Neural cell (in vitro differentiated cells): Measurements from ENCODE around the gene WWC2. TPM values are rescaled to one million over a fixed set of nuclear protein-coding genes. Genes with fewer than 3 reads are reported as not detected.

Source experiments
- H2AFZ ChIP-seq: fragments of 200-600, 300-800 bp; sonication (generic), shearing (Covaris generic); 2 replicates; pipeline ENCODE4 v1.6.0; 2014; ENCODE audit warnings: low read depth, mild to moderate bottlenecking, antibody characterized with exemption, low read length, moderate library complexity
- H3F3A ChIP-seq: fragments of 200-600 bp; shearing (Covaris generic); 2 replicates; pipeline ENCODE4 v1.6.1; 2016; ENCODE audit warnings: mild to moderate bottlenecking, moderate library complexity, mixed read lengths, antibody characterized with exemption, low read length; ENCODE audit not compliant: insufficient read depth, poor library complexity, severe bottlenecking
- H3K27ac ChIP-seq: fragments of 200-600, 300-800 bp; sonication (generic), shearing (Covaris generic); 2 replicates; pipeline ENCODE4 v1.5.1; 2014; ENCODE audit warnings: mild to moderate bottlenecking, low read length, moderate library complexity
- H3K27me3 ChIP-seq: fragments of 300-800, 200-600 bp; sonication (generic), shearing (Covaris generic); 2 replicates; pipeline ENCODE4 v1.6.0; 2014; ENCODE audit warnings: mild to moderate bottlenecking, low read depth, low read length, moderate library complexity; ENCODE audit not compliant: insufficient read depth
- H3K36me3 ChIP-seq: fragments of 300-800, 200-600 bp; sonication (generic), shearing (Covaris generic); 2 replicates; pipeline ENCODE4 v1.5.1; 2014; ENCODE audit warnings: mild to moderate bottlenecking, antibody characterized with exemption, low read length, moderate library complexity; ENCODE audit not compliant: insufficient read depth
- H3K4me2 ChIP-seq: fragments of 300-800, 200-600 bp; sonication (generic), shearing (Covaris generic); 2 replicates; pipeline ENCODE4 v1.6.0; 2014; ENCODE audit warnings: mild to moderate bottlenecking, low read length
- H3K4me3 ChIP-seq: fragments of 300-800, 200-600 bp; sonication (generic), shearing (Covaris generic); 2 replicates; pipeline ENCODE4 v1.5.1; 2014; ENCODE audit warnings: mild to moderate bottlenecking, low read length, moderate library complexity
- H3K79me2 ChIP-seq: fragments of 200-600 bp; shearing (Covaris generic); replicated peaks from 2 replicates; pipeline ENCODE4 v1.6.0; 2014; ENCODE audit warnings: mild to moderate bottlenecking, low read length, moderate library complexity; ENCODE audit not compliant: insufficient read depth
- H3K9ac ChIP-seq: fragments of 300-800, 200-600 bp; sonication (generic), shearing (Covaris generic); 2 replicates; pipeline ENCODE4 v1.6.1; 2016; ENCODE audit warnings: mild to moderate bottlenecking, low read length, mixed read lengths
- H3K9me2 ChIP-seq: fragments of 200-600 bp; shearing (Covaris generic); 2 replicates; pipeline ENCODE4 v1.6.1; 2016; ENCODE audit warnings: mild to moderate bottlenecking, low read length, mixed read lengths; ENCODE audit not compliant: insufficient read depth
- H3K9me3 ChIP-seq: fragments of 200-600, 300-800 bp; sonication (generic), shearing (Covaris generic); 2 replicates; pipeline ENCODE4 v1.6.1; 2016; ENCODE audit warnings: mild to moderate bottlenecking, mixed run types, low read length, moderate library complexity, mixed read lengths
- H4K20me1 ChIP-seq: fragments of 200-600 bp; shearing (Covaris generic); 2 replicates; pipeline ENCODE4 v1.6.1; 2016; ENCODE audit warnings: mild to moderate bottlenecking, mixed run types; ENCODE audit not compliant: insufficient read depth
- EP300 ChIP-seq: fragments of 450-650 bp; conservative IDR thresholded peaks from 2 replicates; pipeline ENCODE4 v1.6.1; 2014; ENCODE audit warnings: antibody characterized with exemption, mild to moderate bottlenecking, moderate library complexity; ENCODE audit not compliant: poor library complexity, severe bottlenecking
- EZH2 ChIP-seq: fragments of 200-600, 300-800 bp; shearing (Covaris generic), sonication (generic); IDR thresholded peaks from 2 replicates; pipeline ENCODE4 v1.6.1; 2014; ENCODE audit warnings: antibody characterized with exemption, low read length, borderline replicate concordance, mild to moderate bottlenecking; ENCODE audit not compliant: insufficient read depth, poor library complexity, severe bottlenecking
- MXI1 ChIP-seq: fragments of 450-650 bp; conservative IDR thresholded peaks from 2 replicates; pipeline ENCODE4 v1.6.1; 2014; ENCODE audit warnings: antibody characterized with exemption, mild to moderate bottlenecking; ENCODE audit not compliant: poor library complexity, severe bottlenecking
- POLR2AphosphoS5 ChIP-seq: IDR thresholded peaks from 2 replicates; pipeline ENCODE4 v1.6.1; 2012
- RAD21 ChIP-seq: fragments of 450-650 bp; conservative IDR thresholded peaks from 2 replicates; pipeline ENCODE4 v1.6.1; 2014; ENCODE audit warnings: antibody characterized with exemption, mild to moderate bottlenecking, moderate library complexity
- SMC3 ChIP-seq: fragments of 450-650 bp; conservative IDR thresholded peaks from 2 replicates; pipeline ENCODE4 v1.6.1; 2014; ENCODE audit warnings: antibody characterized with exemption, mild to moderate bottlenecking, moderate library complexity; ENCODE audit not compliant: poor library complexity
- TAF1 ChIP-seq: IDR thresholded peaks from 2 replicates; pipeline ENCODE4 v1.6.1; 2012; ENCODE audit warnings: low read depth
- polyA plus RNA-seq: library from polyadenylated mRNA; depleted of rRNA; stranded (reverse); fragments of >200 nt; gene quantifications from 2 replicates; pipeline ENCODE4 v1.2.3, GENCODE V29; 2014
- TF ChIP-seq, protein P1 (sequence below): fragments of 450-650 bp; IDR thresholded peaks from 2 replicates; pipeline ENCODE4 v1.5.1; 2014; ENCODE audit warnings: antibody characterized with exemption, mild to moderate bottlenecking, moderate library complexity; ENCODE audit not compliant: poor library complexity, severe bottlenecking
- TF ChIP-seq, protein P2 (sequence below): IDR thresholded peaks from 2 replicates; pipeline ENCODE4 v1.6.1; 2012; ENCODE audit warnings: borderline replicate concordance

WWC2 gene
- polyA plus RNA-seq, 1 donor from 2014 or later: 5.7 TPM

DNA sequence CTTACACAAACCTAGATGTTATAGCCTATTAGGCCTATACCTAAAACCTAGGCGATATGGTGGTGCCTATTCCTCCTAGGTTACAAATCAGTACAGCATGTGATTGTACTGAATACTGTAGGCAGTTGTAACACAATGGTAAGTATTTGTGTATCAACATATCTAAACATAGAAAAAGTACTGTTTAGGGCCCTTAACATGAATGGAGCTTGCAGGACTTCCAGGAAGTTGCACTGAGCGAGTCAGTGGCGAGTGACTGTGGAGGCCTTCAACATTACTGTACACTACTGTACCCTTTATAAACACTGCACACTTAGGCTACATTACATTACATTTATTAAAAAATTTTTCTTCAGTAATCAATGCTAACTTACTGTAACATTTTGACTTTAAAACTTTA is 37.8 kb downstream of the WWC2 start:
- Histone ChIP-seq H3K27ac (no peak overlapping the region), H3K27me3 (no peaks in the 10 kb centered on the region), H3K9ac (no peak overlapping the region), H3K36me3 (no peaks in the 10 kb centered on the region), H3K4me3 (no peak overlapping the region), H4K20me1 (no peaks in the 10 kb centered on the region), H3K4me2 (no peak overlapping the region), H3F3A (no peaks in the 10 kb centered on the region), H2AFZ (no peak overlapping the region), H3K79me2 (no peaks in the 10 kb centered on the region), H3K9me3 (no peaks in the 10 kb centered on the region), H3K9me2 (no peaks in the 10 kb centered on the region)
- TF ChIP-seq EZH2 (no peak), POLR2AphosphoS5 (no peak), RAD21 (no peak), SMC3 (no peak), TAF1 (no peak), MXI1 (no peak), EP300 (no peak)
- TF ChIP-seq, protein P1, sequence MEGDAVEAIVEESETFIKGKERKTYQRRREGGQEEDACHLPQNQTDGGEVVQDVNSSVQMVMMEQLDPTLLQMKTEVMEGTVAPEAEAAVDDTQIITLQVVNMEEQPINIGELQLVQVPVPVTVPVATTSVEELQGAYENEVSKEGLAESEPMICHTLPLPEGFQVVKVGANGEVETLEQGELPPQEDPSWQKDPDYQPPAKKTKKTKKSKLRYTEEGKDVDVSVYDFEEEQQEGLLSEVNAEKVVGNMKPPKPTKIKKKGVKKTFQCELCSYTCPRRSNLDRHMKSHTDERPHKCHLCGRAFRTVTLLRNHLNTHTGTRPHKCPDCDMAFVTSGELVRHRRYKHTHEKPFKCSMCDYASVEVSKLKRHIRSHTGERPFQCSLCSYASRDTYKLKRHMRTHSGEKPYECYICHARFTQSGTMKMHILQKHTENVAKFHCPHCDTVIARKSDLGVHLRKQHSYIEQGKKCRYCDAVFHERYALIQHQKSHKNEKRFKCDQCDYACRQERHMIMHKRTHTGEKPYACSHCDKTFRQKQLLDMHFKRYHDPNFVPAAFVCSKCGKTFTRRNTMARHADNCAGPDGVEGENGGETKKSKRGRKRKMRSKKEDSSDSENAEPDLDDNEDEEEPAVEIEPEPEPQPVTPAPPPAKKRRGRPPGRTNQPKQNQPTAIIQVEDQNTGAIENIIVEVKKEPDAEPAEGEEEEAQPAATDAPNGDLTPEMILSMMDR: no peak
- TF ChIP-seq, protein P2, sequence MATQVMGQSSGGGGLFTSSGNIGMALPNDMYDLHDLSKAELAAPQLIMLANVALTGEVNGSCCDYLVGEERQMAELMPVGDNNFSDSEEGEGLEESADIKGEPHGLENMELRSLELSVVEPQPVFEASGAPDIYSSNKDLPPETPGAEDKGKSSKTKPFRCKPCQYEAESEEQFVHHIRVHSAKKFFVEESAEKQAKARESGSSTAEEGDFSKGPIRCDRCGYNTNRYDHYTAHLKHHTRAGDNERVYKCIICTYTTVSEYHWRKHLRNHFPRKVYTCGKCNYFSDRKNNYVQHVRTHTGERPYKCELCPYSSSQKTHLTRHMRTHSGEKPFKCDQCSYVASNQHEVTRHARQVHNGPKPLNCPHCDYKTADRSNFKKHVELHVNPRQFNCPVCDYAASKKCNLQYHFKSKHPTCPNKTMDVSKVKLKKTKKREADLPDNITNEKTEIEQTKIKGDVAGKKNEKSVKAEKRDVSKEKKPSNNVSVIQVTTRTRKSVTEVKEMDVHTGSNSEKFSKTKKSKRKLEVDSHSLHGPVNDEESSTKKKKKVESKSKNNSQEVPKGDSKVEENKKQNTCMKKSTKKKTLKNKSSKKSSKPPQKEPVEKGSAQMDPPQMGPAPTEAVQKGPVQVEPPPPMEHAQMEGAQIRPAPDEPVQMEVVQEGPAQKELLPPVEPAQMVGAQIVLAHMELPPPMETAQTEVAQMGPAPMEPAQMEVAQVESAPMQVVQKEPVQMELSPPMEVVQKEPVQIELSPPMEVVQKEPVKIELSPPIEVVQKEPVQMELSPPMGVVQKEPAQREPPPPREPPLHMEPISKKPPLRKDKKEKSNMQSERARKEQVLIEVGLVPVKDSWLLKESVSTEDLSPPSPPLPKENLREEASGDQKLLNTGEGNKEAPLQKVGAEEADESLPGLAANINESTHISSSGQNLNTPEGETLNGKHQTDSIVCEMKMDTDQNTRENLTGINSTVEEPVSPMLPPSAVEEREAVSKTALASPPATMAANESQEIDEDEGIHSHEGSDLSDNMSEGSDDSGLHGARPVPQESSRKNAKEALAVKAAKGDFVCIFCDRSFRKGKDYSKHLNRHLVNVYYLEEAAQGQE: no peak

DNA sequence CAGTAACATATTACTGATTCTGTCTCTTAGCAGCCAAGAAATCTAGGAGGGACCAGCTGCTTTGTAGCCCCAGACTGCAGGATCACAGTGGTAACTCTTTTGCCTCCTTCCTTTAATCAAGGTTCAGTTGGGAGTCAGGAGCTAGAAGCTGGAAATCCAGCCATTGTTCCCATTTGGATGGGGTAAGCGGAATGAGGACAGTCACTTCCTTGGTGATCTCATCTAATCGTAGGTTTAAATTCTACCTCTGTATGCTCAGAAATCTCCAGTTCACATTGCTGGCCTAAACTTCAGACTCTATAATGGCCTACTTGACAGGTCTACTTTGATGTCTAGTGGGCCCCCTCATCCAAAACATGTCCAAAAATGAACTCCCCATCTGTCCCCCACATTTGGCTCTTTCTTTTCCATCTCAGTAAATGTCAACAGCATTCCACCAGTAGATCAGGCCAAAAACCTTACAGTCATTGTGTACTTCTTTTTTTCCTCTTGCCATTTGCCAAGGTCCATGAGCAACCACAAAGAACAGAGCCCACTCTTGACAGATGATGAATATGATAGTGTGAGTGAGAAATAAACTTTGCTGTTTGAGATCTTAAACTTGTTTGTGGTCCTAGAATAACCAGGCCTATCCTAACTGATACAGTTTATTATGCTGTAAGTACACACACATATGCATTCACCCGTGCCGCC is 40.1 kb downstream of the WWC2 start:
- Histone ChIP-seq H3K27ac (no peak overlapping the region), H3K9ac (no peak overlapping the region), H3K4me2 (no peak overlapping the region), H3K9me2 (no peaks in the 10 kb centered on the region), H2AFZ (no peak overlapping the region), H3K4me3 (no peak overlapping the region), H3K9me3 (no peaks in the 10 kb centered on the region), H3F3A (no peaks in the 10 kb centered on the region), H3K36me3 (no peaks in the 10 kb centered on the region), H4K20me1 (no peaks in the 10 kb centered on the region), H3K27me3 (no peaks in the 10 kb centered on the region), H3K79me2 (no peaks in the 10 kb centered on the region)
- TF ChIP-seq POLR2AphosphoS5 (no peak), EZH2 (no peak), RAD21 (no peak), TAF1 (no peak), SMC3 (no peak)
- TF ChIP-seq, protein P2: no peak
- TF ChIP-seq, protein P1: no peak
